ENCODE data around the gene CD300LD. TPM values are rescaled to one million over a fixed set of nuclear protein-coding genes. Genes with fewer than 3 reads are reported as not detected.

Gene CD300LD
- total RNA-seq, 2 experiments from 2014 or later: not detected

DNA sequence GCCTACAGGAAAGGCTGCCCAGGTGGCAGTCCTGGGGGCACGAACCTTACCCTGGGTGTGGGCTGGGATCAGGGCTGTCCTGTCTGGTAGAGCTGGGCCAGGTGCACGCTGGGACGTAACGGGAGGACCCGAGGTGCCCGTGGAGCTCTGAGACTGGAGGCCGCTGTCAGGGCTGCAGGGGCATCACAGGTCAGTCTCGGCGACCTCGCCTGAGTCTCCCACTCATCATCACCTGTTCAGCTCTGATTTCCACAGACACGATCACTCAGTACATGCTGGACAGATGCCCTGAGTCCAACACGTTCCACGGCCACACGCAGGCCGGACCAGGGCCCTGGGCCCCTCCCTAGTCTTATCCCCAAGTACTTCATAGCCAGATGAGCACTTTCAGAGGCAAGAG, 41.5 kb downstream of the CD300LD start:
- no peak for ATAC-seq (ENCODE audit: poor library complexity)
- ChIA-PET CTCF (no interaction called here), POLR2A (no interaction called here)
- Histone ChIP-seq H3K36me3 (ENCODE audit: insufficient read depth, low read length) (no peaks in the 10 kb centered on the region), H3K4me1 (ENCODE audit: insufficient read depth, low read length) (no peaks in the 10 kb centered on the region), H3K27ac (ENCODE audit: low read depth in 1 of 2, low read length in 2 of 2) (no peak overlapping the region), H3K9me3 (ENCODE audit: control insufficient read depth in 1 of 2, insufficient read depth in 1 of 2, low read length in 2 of 2) (no peaks in the 10 kb centered on the region), H3K4me3 (ENCODE audit: low read length) (no peak overlapping the region), H3K27me3 (ENCODE audit: control insufficient read depth in 1 of 2, insufficient read depth in 2 of 2, low read length in 2 of 2) (peaks cover 0 to 3% of the 10 kb centered on the region in 2 experiments)
- Mint-ChIP-seq H3K9me3 (no peaks in the 10 kb centered on the region), H3K27me3 (no peaks in the 10 kb centered on the region), H3K4me1 (ENCODE audit: low read depth) (peaks cover 5% of the 10 kb centered on the region), H3K27ac (no peak overlapping the region), H3K4me3 (no peak overlapping the region), H3K36me3 (ENCODE audit: low read depth) (no peaks in the 10 kb centered on the region)
- no peak for DNase-seq
- intact Hi-C loops (cut with DNase I, micrococcal nuclease): no loop called here
- TF ChIP-seq, protein P1, sequence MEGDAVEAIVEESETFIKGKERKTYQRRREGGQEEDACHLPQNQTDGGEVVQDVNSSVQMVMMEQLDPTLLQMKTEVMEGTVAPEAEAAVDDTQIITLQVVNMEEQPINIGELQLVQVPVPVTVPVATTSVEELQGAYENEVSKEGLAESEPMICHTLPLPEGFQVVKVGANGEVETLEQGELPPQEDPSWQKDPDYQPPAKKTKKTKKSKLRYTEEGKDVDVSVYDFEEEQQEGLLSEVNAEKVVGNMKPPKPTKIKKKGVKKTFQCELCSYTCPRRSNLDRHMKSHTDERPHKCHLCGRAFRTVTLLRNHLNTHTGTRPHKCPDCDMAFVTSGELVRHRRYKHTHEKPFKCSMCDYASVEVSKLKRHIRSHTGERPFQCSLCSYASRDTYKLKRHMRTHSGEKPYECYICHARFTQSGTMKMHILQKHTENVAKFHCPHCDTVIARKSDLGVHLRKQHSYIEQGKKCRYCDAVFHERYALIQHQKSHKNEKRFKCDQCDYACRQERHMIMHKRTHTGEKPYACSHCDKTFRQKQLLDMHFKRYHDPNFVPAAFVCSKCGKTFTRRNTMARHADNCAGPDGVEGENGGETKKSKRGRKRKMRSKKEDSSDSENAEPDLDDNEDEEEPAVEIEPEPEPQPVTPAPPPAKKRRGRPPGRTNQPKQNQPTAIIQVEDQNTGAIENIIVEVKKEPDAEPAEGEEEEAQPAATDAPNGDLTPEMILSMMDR (IDR thresholded peaks at IDR 0.05): no peak

DNA sequence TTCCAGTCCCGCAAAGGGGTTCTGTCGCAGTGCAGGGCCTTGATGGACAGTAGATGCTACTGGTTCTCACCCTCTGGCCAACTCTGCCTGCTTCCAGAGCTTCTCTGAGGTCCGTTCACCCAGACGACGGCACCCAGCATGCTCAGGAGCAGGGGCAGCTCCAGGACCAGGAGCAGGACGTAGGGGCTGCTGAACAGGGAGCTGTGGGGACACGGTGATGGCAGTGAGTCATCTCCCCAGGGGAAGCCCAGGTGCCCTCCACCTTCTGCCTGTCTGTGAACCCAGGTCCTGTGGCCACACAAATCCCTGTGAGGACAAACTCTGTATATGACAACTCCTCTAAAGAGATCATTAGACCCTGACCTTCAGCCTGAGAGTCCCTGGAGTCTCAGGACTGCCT, 42.7 kb downstream of the CD300LD start:
- H3K4me3 ChIP-seq (ENCODE audit: low read length): no peak overlapping the region
- Mint-ChIP-seq H3K27me3 (no peaks in the 10 kb centered on the region), H3K4me1 (ENCODE audit: low read depth) (peaks cover 5% of the 10 kb centered on the region), H3K36me3 (ENCODE audit: low read depth) (no peaks in the 10 kb centered on the region), H3K27ac (no peak overlapping the region), H3K9me3 (no peaks in the 10 kb centered on the region), H3K4me3 (no peak overlapping the region)
- no peak for ATAC-seq (ENCODE audit: poor library complexity)
- no peak for DNase-seq
- TF ChIP-seq, protein P1 (IDR thresholded peaks at IDR 0.05): no peak
- no peaks in the 10 kb centered on the region for H3K9me3 ChIP-seq (ENCODE audit: control insufficient read depth in 1 of 2, insufficient read depth in 1 of 2, low read length in 2 of 2)
- no peaks in the 10 kb centered on the region for H3K4me1 ChIP-seq (ENCODE audit: insufficient read depth, low read length)
- ChIA-PET POLR2A (no interaction called here), CTCF (no interaction called here)
- H3K27me3 ChIP-seq (ENCODE audit: control insufficient read depth in 1 of 2, insufficient read depth in 2 of 2, low read length in 2 of 2): peaks cover 0 to 3% of the 10 kb centered on the region in 2 experiments
- intact Hi-C loops (cut with DNase I, micrococcal nuclease): no loop called here
- H3K36me3 ChIP-seq (ENCODE audit: insufficient read depth, low read length): no peaks in the 10 kb centered on the region
- no peak overlapping the region for H3K27ac ChIP-seq (ENCODE audit: low read depth in 1 of 2, low read length in 2 of 2)

DNA sequence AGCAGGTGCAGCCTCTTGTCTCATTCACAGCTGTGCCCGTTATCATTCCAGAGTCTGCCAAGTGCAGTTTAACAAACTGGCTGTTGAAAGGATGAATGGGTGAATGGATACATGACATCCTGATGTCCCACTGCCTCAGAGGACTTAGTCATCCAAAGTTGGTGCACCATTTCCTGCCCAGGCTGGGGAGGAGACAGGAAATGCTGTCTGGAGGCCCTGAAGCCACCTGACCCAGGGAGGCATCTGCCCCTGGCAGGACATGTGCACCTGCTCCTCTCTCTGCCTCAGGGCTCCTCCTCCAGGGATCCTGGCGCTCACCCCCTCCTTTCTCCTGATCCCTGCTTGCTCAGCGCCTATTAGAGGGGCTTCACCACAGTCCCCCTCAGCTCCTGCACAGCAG, 44.3 kb downstream of the CD300LD start:
- no peak for ATAC-seq (ENCODE audit: poor library complexity)
- H3K9me3 Mint-ChIP-seq: no peaks in the 10 kb centered on the region
- H3K4me3 Mint-ChIP-seq: no peak overlapping the region
- Histone ChIP-seq H3K4me3 (ENCODE audit: low read length) (no peak overlapping the region), H3K27me3 (ENCODE audit: control insufficient read depth in 1 of 2, insufficient read depth in 2 of 2, low read length in 2 of 2) (peaks cover 0 to 3% of the 10 kb centered on the region in 2 experiments), H3K9me3 (ENCODE audit: control insufficient read depth in 1 of 2, insufficient read depth in 1 of 2, low read length in 2 of 2) (no peaks in the 10 kb centered on the region), H3K27ac (ENCODE audit: low read depth in 1 of 2, low read length in 2 of 2) (no peak overlapping the region), H3K36me3 (ENCODE audit: insufficient read depth, low read length) (no peaks in the 10 kb centered on the region), H3K4me1 (ENCODE audit: insufficient read depth, low read length) (no peaks in the 10 kb centered on the region)
- CTCF ChIA-PET: no interaction called here
- no peaks in the 10 kb centered on the region for H3K36me3 Mint-ChIP-seq (ENCODE audit: low read depth)
- intact Hi-C loops (cut with DNase I, micrococcal nuclease): no loop called here
- TF ChIP-seq, protein P1 (IDR thresholded peaks at IDR 0.05): no peak
- no peak overlapping the region for H3K27ac Mint-ChIP-seq
- H3K27me3 Mint-ChIP-seq: no peaks in the 10 kb centered on the region
- H3K4me1 Mint-ChIP-seq (ENCODE audit: low read depth): peaks cover 5% of the 10 kb centered on the region
- POLR2A ChIA-PET: no interaction called here
- peak in 1 of 14 experiments; percentile 19 for DNase-seq

Data from CD4-positive, alpha-beta T cell (primary cell).